Astrocyte of the spinal cord (primary cell): ENCODE data around the gene UBE2E2.

Experiments
- DNase-seq: peaks from one replicate; pipeline ENCODE4 v3.0.0; 2011; ENCODE audit warnings: low read depth, low spot score
- H3K4me3 ChIP-seq: 2 replicates; pipeline ENCODE4 v1.5.1; 2011; ENCODE audit warnings: low read depth, mild to moderate bottlenecking, low read length, moderate library complexity
- in situ Hi-C: cut with HindIII; loops from 2 replicates; pipeline ENCODE4 v1.10.0; 2017; ENCODE audit warnings: low sequenced_read_pairs
- TF ChIP-seq, protein P1 (sequence below): IDR thresholded peaks from 2 replicates; pipeline ENCODE4 v1.5.1; 2012; ENCODE audit warnings: low read depth, mild to moderate bottlenecking, low read length, inconsistent platforms

UBE2E2 gene

GRCh38 chr3:23490459-23490858 is 287.3 kb downstream of the UBE2E2 start:
- TF ChIP-seq, protein P1, sequence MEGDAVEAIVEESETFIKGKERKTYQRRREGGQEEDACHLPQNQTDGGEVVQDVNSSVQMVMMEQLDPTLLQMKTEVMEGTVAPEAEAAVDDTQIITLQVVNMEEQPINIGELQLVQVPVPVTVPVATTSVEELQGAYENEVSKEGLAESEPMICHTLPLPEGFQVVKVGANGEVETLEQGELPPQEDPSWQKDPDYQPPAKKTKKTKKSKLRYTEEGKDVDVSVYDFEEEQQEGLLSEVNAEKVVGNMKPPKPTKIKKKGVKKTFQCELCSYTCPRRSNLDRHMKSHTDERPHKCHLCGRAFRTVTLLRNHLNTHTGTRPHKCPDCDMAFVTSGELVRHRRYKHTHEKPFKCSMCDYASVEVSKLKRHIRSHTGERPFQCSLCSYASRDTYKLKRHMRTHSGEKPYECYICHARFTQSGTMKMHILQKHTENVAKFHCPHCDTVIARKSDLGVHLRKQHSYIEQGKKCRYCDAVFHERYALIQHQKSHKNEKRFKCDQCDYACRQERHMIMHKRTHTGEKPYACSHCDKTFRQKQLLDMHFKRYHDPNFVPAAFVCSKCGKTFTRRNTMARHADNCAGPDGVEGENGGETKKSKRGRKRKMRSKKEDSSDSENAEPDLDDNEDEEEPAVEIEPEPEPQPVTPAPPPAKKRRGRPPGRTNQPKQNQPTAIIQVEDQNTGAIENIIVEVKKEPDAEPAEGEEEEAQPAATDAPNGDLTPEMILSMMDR, result no peak
- H3K4me3 ChIP-seq, result no peak overlapping the region
- peak; percentile 66 for DNase-seq
- in situ Hi-C loops, result no loop called here

- H3K4me3 ChIP-seq, result no peak overlapping the region
- TF ChIP-seq, protein P1, result no peak
- in situ Hi-C loops, result no loop called here
- no peak for DNase-seq
These were observed 288.9 kb downstream of the UBE2E2 start for GRCh38 chr3:23492057-23492456.

DNA sequence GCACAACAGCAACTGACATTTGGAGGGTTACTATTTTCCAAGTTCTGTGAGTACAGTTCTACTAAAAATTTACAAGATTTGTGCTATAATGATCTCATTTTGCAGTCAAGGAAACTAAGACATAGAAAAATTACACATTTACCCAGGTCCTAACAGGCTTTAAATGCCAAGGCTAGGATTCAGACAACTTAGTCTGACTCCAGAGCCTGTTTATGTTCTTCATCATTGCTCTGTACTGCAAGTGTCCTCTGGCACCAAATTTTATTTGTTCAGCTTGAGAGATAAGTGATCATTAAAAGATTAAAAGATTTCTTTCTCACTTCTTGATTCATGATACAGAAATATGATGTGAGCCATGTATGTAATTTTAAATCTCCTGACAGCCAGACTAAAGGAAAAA is 290.8 kb downstream of the UBE2E2 start:
- TF ChIP-seq, protein P1, result no peak
- in situ Hi-C loops, result no loop called here
- no peak for DNase-seq
- H3K4me3 ChIP-seq, result no peak overlapping the region

DNA sequence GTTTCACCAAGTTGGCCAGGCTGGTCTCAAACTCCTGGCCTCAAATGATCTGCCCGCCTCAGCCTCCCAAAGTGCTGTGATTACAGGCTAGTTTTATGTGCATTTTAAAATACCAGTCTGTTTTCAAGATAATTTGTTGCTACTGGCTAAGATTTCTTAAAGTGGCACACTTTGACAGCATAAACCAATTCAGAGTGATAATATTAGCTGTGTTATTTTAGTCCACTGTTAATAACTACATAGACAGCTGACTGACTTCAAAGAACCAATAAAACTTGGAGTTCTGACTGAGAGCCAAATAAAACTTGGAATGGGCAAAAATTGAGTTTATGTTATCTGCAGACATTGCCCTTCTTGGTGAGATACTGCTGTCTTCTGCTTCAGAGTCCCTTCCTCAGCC is 291.8 kb downstream of the UBE2E2 start:
- in situ Hi-C loops, result no loop called here
- DNase-seq, result no peak
- TF ChIP-seq, protein P1, result no peak
- H3K4me3 ChIP-seq, result no peak overlapping the region

- in situ Hi-C loops, result no loop called here
- TF ChIP-seq, protein P1, result no peak
- DNase-seq, result peak; percentile 16
- no peak overlapping the region for H3K4me3 ChIP-seq
These were observed 292.4 kb downstream of the UBE2E2 start for GRCh38 chr3:23495507-23495906.

- TF ChIP-seq, protein P1, result no peak
- in situ Hi-C loops, result no loop called here
- no peak for DNase-seq
- no peak overlapping the region for H3K4me3 ChIP-seq
These were observed 293.0 kb downstream of the UBE2E2 start for GRCh38 chr3:23496165-23496564.

DNA sequence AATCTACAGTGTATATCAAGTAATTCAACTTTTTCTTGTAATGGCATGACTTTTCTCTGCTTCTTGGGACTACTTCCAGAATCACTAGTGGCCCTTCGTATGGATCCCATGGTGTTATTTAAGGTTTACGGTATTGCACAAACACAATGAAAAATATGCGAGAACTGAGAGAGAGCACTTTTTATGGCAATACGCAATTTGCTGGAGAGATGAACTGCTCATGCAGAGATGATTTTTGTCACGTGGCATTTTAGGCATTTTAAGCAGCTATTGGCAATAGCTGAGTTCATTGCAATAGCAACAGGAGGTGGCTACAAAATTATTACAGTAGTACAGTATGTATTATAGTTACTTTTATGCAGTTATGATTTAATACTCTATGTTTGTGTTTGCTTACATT is 294.0 kb downstream of the UBE2E2 start:
- TF ChIP-seq, protein P1, result no peak
- no peak for DNase-seq
- in situ Hi-C loops, result no loop called here
- no peak overlapping the region for H3K4me3 ChIP-seq
